SU-DHL-6 (cell line): Measurements from ENCODE around the gene ANKIB1.

ENCODE experiments used
- H2AFZ ChIP-seq: fragments of 200-600 bp; sonication (generic); 2 replicates; pipeline ENCODE4 v1.6.1; 2014; ENCODE audit warnings: low read depth, mild to moderate bottlenecking, moderate library complexity, mixed read lengths, antibody characterized with exemption, low read length; ENCODE audit not compliant: severe bottlenecking
- H3F3A ChIP-seq: fragments of 200-600 bp; shearing (Covaris generic); 2 replicates; pipeline ENCODE4 v1.6.0; 2016; ENCODE audit warnings: antibody characterized with exemption, mild to moderate bottlenecking; ENCODE audit not compliant: insufficient read depth
- H3K27ac ChIP-seq: fragments of 200-600 bp; sonication (generic); 2 replicates; pipeline ENCODE4 v1.5.1; 2016; ENCODE audit warnings: low read depth, mild to moderate bottlenecking, low read length, moderate library complexity, mixed read lengths
- H3K27me3 ChIP-seq: fragments of 200-600 bp; sonication (generic), shearing (Covaris generic); 2 replicates; pipeline ENCODE4 v1.6.0; 2014; ENCODE audit warnings: mild to moderate bottlenecking, low read length
- H3K36me3 ChIP-seq: fragments of 200-600 bp; sonication (generic); 2 replicates; pipeline ENCODE4 v1.6.1; 2014; ENCODE audit warnings: mild to moderate bottlenecking, low read length, mixed read lengths
- H3K4me2 ChIP-seq: fragments of 300-600, 200-600 bp; shearing (Covaris generic), sonication (generic); 2 replicates; pipeline ENCODE4 v1.6.0; 2014; ENCODE audit warnings: low read length, low read depth, mild to moderate bottlenecking; ENCODE audit not compliant: poor library complexity, severe bottlenecking
- H3K4me3 ChIP-seq: fragments of 200-600 bp; sonication (generic); 2 replicates; pipeline ENCODE4 v1.5.1; 2014; ENCODE audit warnings: antibody characterized with exemption, low read length, mild to moderate bottlenecking, mixed read lengths; ENCODE audit not compliant: insufficient read depth, poor library complexity, severe bottlenecking
- H3K79me2 ChIP-seq: fragments of 200-600 bp; sonication (generic); 2 replicates; pipeline ENCODE4 v1.6.1; 2014; ENCODE audit warnings: mild to moderate bottlenecking, low read length, moderate library complexity; ENCODE audit not compliant: insufficient read depth
- H3K9ac ChIP-seq: fragments of 200-600 bp; sonication (generic); 2 replicates; pipeline ENCODE4 v1.7.0; 2014; ENCODE audit warnings: mild to moderate bottlenecking, low read length
- H3K9me2 ChIP-seq: fragments of 200-600 bp; sonication (generic); replicated peaks from 2 replicates; pipeline ENCODE4 v1.6.1; 2014; ENCODE audit warnings: low read length; ENCODE audit not compliant: insufficient read depth
- H3K9me3 ChIP-seq: fragments of 200-600 bp; sonication (generic); 2 replicates; pipeline ENCODE4 v1.6.1; 2014; ENCODE audit warnings: low read length, mixed read lengths; ENCODE audit not compliant: insufficient read depth
- H4K20me1 ChIP-seq: fragments of 200-600 bp; sonication (generic); 2 replicates; pipeline ENCODE4 v1.6.1; 2014; ENCODE audit warnings: low read depth, mild to moderate bottlenecking, antibody characterized with exemption, low read length, moderate library complexity, mixed read lengths
- CTCF ChIP-seq: fragments of 200-600 bp; sonication (generic); IDR thresholded peaks from one replicate; pipeline ENCODE4 v1.5.1; 2017; ENCODE audit warnings: antibody characterized with exemption, mild to moderate bottlenecking, low read length, moderate library complexity; ENCODE audit not compliant: insufficient read depth, poor library complexity, severe bottlenecking
- EZH2phosphoT487 ChIP-seq: fragments of 200-600 bp; sonication (generic), shearing (Covaris generic); conservative IDR thresholded peaks from 2 replicates; pipeline ENCODE4 v1.6.1; 2018; ENCODE audit warnings: mild to moderate bottlenecking, antibody characterized with exemption, low read length, moderate library complexity, mixed read lengths

The ANKIB1 gene

DNA sequence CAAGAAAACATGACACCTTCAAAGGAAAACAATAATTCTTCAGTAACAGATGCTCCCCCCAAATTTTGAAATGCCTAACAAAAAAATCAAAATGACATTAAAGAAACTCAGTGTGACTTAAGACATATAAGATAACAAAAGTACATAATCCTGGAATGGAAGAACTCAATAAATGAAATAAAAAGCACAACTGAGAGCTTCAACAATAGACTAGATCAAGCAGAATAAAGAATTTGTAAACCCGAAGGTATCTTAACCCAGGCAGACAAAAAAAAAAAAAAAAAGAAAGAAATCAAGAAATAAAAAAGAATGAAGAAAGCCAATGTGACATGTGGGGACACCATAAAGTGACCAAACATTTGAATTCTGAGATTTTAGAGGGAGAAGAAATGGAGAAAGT lies 39.1 kb upstream of the ANKIB1 start:
- Histone ChIP-seq H4K20me1 (no peaks in the 10 kb centered on the region), H3K36me3 (peaks cover 72% of the 10 kb centered on the region), H3K27ac (no peak overlapping the region), H3K9me3 (0 out of 2 replicates have a peak, but pooled peaks cover 5% of the 10 kb centered on the region), H3F3A (no peaks in the 10 kb centered on the region; the same call in 1 of the 2 replicates), H3K4me2 (no peak overlapping the region), H3K4me3 (no peak overlapping the region), H2AFZ (no peak overlapping the region), H3K9ac (no peak overlapping the region), H3K27me3 (no peaks in the 10 kb centered on the region), H3K9me2 (no peaks in the 10 kb centered on the region), H3K79me2 (peaks cover 15% of the 10 kb centered on the region; the same call in 1 of the 2 replicates)
- TF ChIP-seq EZH2phosphoT487 (no peak), CTCF (no peak)

GRCh38 chr7:92221766-92222165 lies 24.0 kb upstream of the ANKIB1 start:
- Histone ChIP-seq H2AFZ (no peak overlapping the region), H3K9me3 (no peaks in the 10 kb centered on the region), H3K27ac (no peak overlapping the region), H3K9ac (no peak overlapping the region), H3K9me2 (no peaks in the 10 kb centered on the region), H3K36me3 (peaks cover 77% of the 10 kb centered on the region), H3K27me3 (no peaks in the 10 kb centered on the region), H3K79me2 (no peaks in the 10 kb centered on the region), H3K4me2 (no peak overlapping the region), H3K4me3 (no peak overlapping the region), H4K20me1 (no peaks in the 10 kb centered on the region), H3F3A (peaks cover 9% of the 10 kb centered on the region; the same call in 1 of the 2 replicates)
- no peak for TF ChIP-seq EZH2phosphoT487
- TF ChIP-seq CTCF = no peak

DNA sequence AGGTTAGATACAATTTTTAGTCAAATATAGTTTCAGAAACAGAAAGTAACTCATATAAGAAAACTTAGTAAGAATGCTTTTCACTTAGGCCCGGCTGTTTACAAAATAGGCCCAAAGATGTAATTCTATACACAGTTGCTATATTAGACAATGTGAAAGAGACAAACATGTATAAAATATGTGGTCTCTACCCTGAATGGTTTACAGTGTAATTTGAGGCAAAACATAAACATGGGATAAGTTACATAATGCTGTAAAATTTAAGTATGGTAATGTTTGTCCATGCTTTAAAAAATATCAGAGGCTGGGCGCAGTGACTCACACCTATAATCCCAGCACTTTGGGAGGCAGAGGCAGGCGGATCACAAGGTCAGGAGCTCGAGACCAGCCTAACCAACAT lies 18.8 kb upstream of the ANKIB1 start:
- no peak for TF ChIP-seq CTCF
- no peak for TF ChIP-seq EZH2phosphoT487
- Histone ChIP-seq H3K27ac (no peak overlapping the region), H4K20me1 (no peaks in the 10 kb centered on the region), H3K9me3 (no peaks in the 10 kb centered on the region), H3K27me3 (no peaks in the 10 kb centered on the region), H3K9me2 (no peaks in the 10 kb centered on the region), H3K36me3 (peaks cover 60% of the 10 kb centered on the region), H3K79me2 (no peaks in the 10 kb centered on the region), H3K9ac (no peak overlapping the region), H2AFZ (no peak overlapping the region), H3K4me3 (no peak overlapping the region), H3K4me2 (no peak overlapping the region), H3F3A (peaks cover 6% of the 10 kb centered on the region; the same call in 1 of the 2 replicates)
